ENCODE results near the gene DHX57. TPM values are rescaled to one million over a fixed set of nuclear protein-coding genes. Genes with fewer than 3 reads are reported as not detected.
A peak's percentile ranks its signal among the peaks of the same experiment; 100 is the strongest.

DHX57 gene
- 8.1 TPM for total RNA-seq
- long read RNA-seq, full-length matches to known transcripts = 1 of 8 reads
- long read RNA-seq, partial matches to known transcripts = 4 of 8 reads
- long read RNA-seq, other reads (novel, unspliced or antisense) = 3 of 8 reads

GRCh38 chr2:38875576-38876367, at the start of gene DHX57, which contains the start of gene MORN2:
Gene DHX57 (minus strand): TSS chr2:38875934. CDS start chr2:38868405, 7,529 bp downstream.
Gene MORN2 (plus strand): TSS chr2:38875976.
- peaks cover 20% of the 10 kb centered on the region for H3K9me3 ChIP-seq (replicated peaks)
- H3K27ac ChIP-seq (replicated peaks) = peak within 1 kb of the TSS; percentile 57
- intact Hi-C loops (cut with micrococcal nuclease) = no loop called here
- DNase-seq = peak; percentile 88
- no peaks in the 10 kb centered on the region for H3K27me3 ChIP-seq (ENCODE audit: low read depth)
- peaks cover 6% of the 10 kb centered on the region for H3K36me3 ChIP-seq
- no peak for TF ChIP-seq CTCF (IDR thresholded peaks at IDR 0.05; ENCODE audit: borderline replicate concordance)
- peaks cover 24% of the 10 kb centered on the region for H3K4me1 ChIP-seq
- H3K4me3 ChIP-seq = peak within 1 kb of the TSS; percentile 81

DNA sequence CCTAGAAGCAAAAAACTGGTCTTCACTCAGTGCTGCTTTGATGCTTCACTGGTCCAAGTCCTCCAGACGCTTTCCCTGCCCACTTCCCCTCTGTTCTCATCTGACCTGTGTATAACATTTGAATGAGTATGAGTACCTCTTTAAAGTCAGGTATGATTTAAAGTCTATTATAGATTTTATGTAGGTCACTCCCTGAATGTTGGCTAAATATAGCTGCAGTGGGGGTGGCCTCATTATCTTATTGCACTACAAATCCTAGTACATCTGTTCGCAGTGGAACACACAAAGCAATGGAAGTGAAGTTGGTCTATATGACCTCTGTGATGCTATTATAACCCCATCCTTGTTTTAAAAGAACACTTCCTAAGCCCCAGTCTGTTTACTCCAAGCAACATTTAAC, 47.2 kb upstream of the DHX57 start:
- H3K27me3 ChIP-seq (ENCODE audit: low read depth) = no peaks in the 10 kb centered on the region
- no peaks in the 10 kb centered on the region for H3K36me3 ChIP-seq
- no peaks in the 10 kb centered on the region for H3K9me3 ChIP-seq (replicated peaks)
- no peak overlapping the region for H3K27ac ChIP-seq (replicated peaks)
- H3K4me1 ChIP-seq = peaks cover 9% of the 10 kb centered on the region
- TF ChIP-seq CTCF (IDR thresholded peaks at IDR 0.05; ENCODE audit: borderline replicate concordance) = no peak
- no peak for DNase-seq
- intact Hi-C loops (cut with micrococcal nuclease) = no loop called here
- no peak overlapping the region for H3K4me3 ChIP-seq

DNA sequence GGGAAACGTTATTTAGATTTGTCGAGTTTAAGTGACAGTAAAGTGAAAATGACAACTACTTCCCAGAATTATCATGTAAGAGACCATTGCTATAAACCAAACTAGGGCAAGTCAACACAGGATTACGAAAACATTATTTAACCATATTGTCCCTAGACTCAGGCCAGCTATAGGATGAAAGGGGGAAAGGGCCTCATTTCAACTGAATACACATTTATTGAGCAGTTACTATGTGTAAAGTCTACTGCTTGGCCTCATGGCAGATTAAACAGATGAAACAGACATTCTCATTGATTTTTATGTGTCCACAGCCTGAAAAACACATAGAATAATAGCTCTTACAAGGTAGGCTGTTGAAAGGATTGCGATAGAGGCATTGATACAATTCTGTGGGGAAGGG, 46.7 kb upstream of the DHX57 start:
- intact Hi-C loops (cut with micrococcal nuclease) = no loop called here
- Histone ChIP-seq H3K4me1 (peaks cover 9% of the 10 kb centered on the region), H3K4me3 (no peak overlapping the region), H3K36me3 (no peaks in the 10 kb centered on the region), H3K27me3 (ENCODE audit: low read depth) (no peaks in the 10 kb centered on the region), H3K9me3 (replicated peaks) (no peaks in the 10 kb centered on the region), H3K27ac (replicated peaks) (no peak overlapping the region)
- TF ChIP-seq CTCF (IDR thresholded peaks at IDR 0.05; ENCODE audit: borderline replicate concordance) = no peak
- no peak for DNase-seq

- Histone ChIP-seq H3K27ac (replicated peaks) (no peak overlapping the region), H3K27me3 (ENCODE audit: low read depth) (no peaks in the 10 kb centered on the region), H3K9me3 (replicated peaks) (no peaks in the 10 kb centered on the region), H3K4me3 (no peak overlapping the region), H3K36me3 (no peaks in the 10 kb centered on the region), H3K4me1 (no peaks in the 10 kb centered on the region)
- no peak for TF ChIP-seq CTCF (IDR thresholded peaks at IDR 0.05; ENCODE audit: borderline replicate concordance)
- no peak for DNase-seq
- intact Hi-C loops (cut with micrococcal nuclease) = no loop called here
Measured at GRCh38 chr2:38912619-38913018, 36.9 kb upstream of the DHX57 start.

GRCh38 chr2:38911191-38911590, 35.5 kb upstream of the DHX57 start:
- Histone ChIP-seq H3K4me3 (no peak overlapping the region), H3K36me3 (no peaks in the 10 kb centered on the region), H3K4me1 (no peaks in the 10 kb centered on the region), H3K9me3 (replicated peaks) (no peaks in the 10 kb centered on the region), H3K27ac (replicated peaks) (no peak overlapping the region), H3K27me3 (ENCODE audit: low read depth) (no peaks in the 10 kb centered on the region)
- intact Hi-C loops (cut with micrococcal nuclease) = no loop called here
- no peak for TF ChIP-seq CTCF (IDR thresholded peaks at IDR 0.05; ENCODE audit: borderline replicate concordance)
- no peak for DNase-seq
